K562 (cell line): ENCODE measurements around the gene RNU6-1. TPM values are rescaled to one million over a fixed set of nuclear protein-coding genes. Genes with fewer than 3 reads are reported as not detected.

Source experiments
- CREB5 ChIP-seq: fragments of 250-450 bp; sonication (Bioruptor Pico); IDR thresholded peaks from 2 replicates; pipeline ENCODE4 v1.5.0; 2020; ENCODE audit warnings: mild to moderate bottlenecking
- CREBBP ChIP-seq: IDR thresholded peaks from one replicate; pipeline ENCODE4 v1.6.1; 2012; ENCODE audit warnings: low read depth, mild to moderate bottlenecking, control low read depth, inconsistent platforms, low read length
- EWSR1 ChIP-seq: fragments of 450-650 bp; IDR thresholded peaks from 2 replicates; pipeline ENCODE4 v1.6.1; 2018; ENCODE audit warnings: borderline replicate concordance, mild to moderate bottlenecking, low read depth, moderate library complexity; ENCODE audit not compliant: partially characterized antibody
- EZH2 ChIP-seq: IDR thresholded peaks from 2 replicates; pipeline ENCODE4 v1.6.1; 2012; ENCODE audit warnings: low read depth, mild to moderate bottlenecking, inconsistent platforms, low read length, borderline replicate concordance
- GTF2E2 ChIP-seq: fragments of 200-800 bp; sonication (Bioruptor generic); IDR thresholded peaks from 2 replicates; pipeline ENCODE4 v1.6.1; 2016; ENCODE audit warnings: missing genetic modification characterization, missing compliant biosample characterization
- HDGF ChIP-seq: fragments of 450-650 bp; IDR thresholded peaks from 2 replicates; pipeline ENCODE4 v1.6.1; 2016
- MAZ ChIP-seq, 2 experiments: fragments of 450-650 bp in 1 of 2; sonication (generic) in 1 of 2; formaldehyde crosslinking; IDR thresholded peaks in 1 of 2; conservative IDR thresholded peaks in 1 of 2; 2 replicates each; pipeline versions ENCODE4 v1.4.0 to v1.5.0; 2020; ENCODE audit warnings: mild to moderate bottlenecking in 1 of 2, missing genetic modification reagents in 1 of 2
- MEF2D ChIP-seq: conservative IDR thresholded peaks from 2 replicates; pipeline ENCODE4 v1.6.1; 2016; ENCODE audit warnings: low read depth, missing genetic modification characterization, missing compliant biosample characterization
- PTRF ChIP-seq: fragments of 450-650 bp; IDR thresholded peaks from 2 replicates; pipeline ENCODE4 v1.6.1; 2016; ENCODE audit warnings: mild to moderate bottlenecking, missing genetic modification characterization, missing compliant biosample characterization
- RAD51 ChIP-seq: fragments of 450-650 bp; IDR thresholded peaks from 2 replicates; pipeline ENCODE4 v1.7.1; 2016; ENCODE audit warnings: low read depth, mild to moderate bottlenecking, borderline replicate concordance
- RCOR1 ChIP-seq, 2 experiments: IDR thresholded peaks; 2 replicates each; pipeline ENCODE4 v1.6.1; 2012; ENCODE audit warnings: low read depth in 2 of 2, low read length in 2 of 2, borderline replicate concordance in 1 of 2, improper control_type of control experiment in 1 of 2
- SMAD2 ChIP-seq: fragments of 150-350 bp; IDR thresholded peaks from 2 replicates; pipeline ENCODE4 v1.6.1; 2014; ENCODE audit warnings: low read depth, mild to moderate bottlenecking, low read length
- SREBF2 ChIP-seq: sonication (generic); formaldehyde crosslinking; IDR thresholded peaks from 2 replicates; pipeline ENCODE4 v1.4.0; 2020; ENCODE audit warnings: mild to moderate bottlenecking, missing genetic modification reagents
- SRSF7 ChIP-seq: fragments of 200-400 bp; formaldehyde crosslinking; optimal IDR thresholded peaks from 2 replicates; pipeline ENCODE3; 2017; ENCODE audit warnings: mild to moderate bottlenecking, low read depth, low read length
- TEAD2 ChIP-seq: fragments of 450-650 bp; IDR thresholded peaks from 2 replicates; pipeline ENCODE4 v1.6.1; 2016; ENCODE audit warnings: missing genetic modification characterization, control low read depth, missing compliant biosample characterization
- ZBTB43 ChIP-seq: sonication (generic); formaldehyde crosslinking; IDR thresholded peaks from 2 replicates; pipeline ENCODE4 v1.8.0; 2023; ENCODE audit warnings: mild to moderate bottlenecking, missing genetic modification reagents
- ZEB2 ChIP-seq: fragments of 450-650 bp; IDR thresholded peaks from 2 replicates; pipeline ENCODE4 v1.6.1; 2016
- ZKSCAN3 ChIP-seq: fragments of 250-450 bp; sonication (Bioruptor Pico); IDR thresholded peaks from 2 replicates; pipeline ENCODE4 v1.4.0; 2020
- ZNF140 ChIP-seq: fragments of 250-450 bp; sonication (Bioruptor Pico); IDR thresholded peaks from 2 replicates; pipeline ENCODE4 v1.8.0; 2021; ENCODE audit warnings: moderate library complexity, mild to moderate bottlenecking, inconsistent platforms
- ZNF217 ChIP-seq: sonication (generic); formaldehyde crosslinking; IDR thresholded peaks from 2 replicates; pipeline ENCODE4 v1.8.0; 2022; ENCODE audit warnings: mild to moderate bottlenecking, missing genetic modification reagents
- ZNF263 ChIP-seq: sonication (generic); formaldehyde crosslinking; IDR thresholded peaks from 2 replicates; pipeline ENCODE4 v1.8.0; 2022; ENCODE audit warnings: mild to moderate bottlenecking, missing genetic modification reagents, borderline replicate concordance
- ZNF431 ChIP-seq: sonication (generic); formaldehyde crosslinking; IDR thresholded peaks from 2 replicates; pipeline ENCODE4 v1.8.0; 2022; ENCODE audit warnings: mild to moderate bottlenecking, missing genetic modification reagents
- ZNF511 ChIP-seq: sonication (generic); formaldehyde crosslinking; IDR thresholded peaks from 2 replicates; pipeline ENCODE4 v1.8.0; 2022; ENCODE audit warnings: mild to moderate bottlenecking, missing genetic modification reagents
- ZNF586 ChIP-seq: fragments of 450-650 bp; formaldehyde crosslinking; conservative IDR thresholded peaks from 2 replicates; pipeline ENCODE4 v1.4.0; 2020; ENCODE audit warnings: mild to moderate bottlenecking, moderate library complexity
- ZNF695 ChIP-seq: fragments of 450-650 bp; formaldehyde crosslinking; IDR thresholded peaks from 2 replicates; pipeline ENCODE4 v1.4.0; 2020; ENCODE audit warnings: mild to moderate bottlenecking, moderate library complexity
- polyA plus RNA-seq, 8 experiments: library from polyadenylated mRNA; depleted of rRNA in 4 of 8; stranded (reverse) in 5 of 8; unstranded in 3 of 8; fragments of >200 nt; fragmentation: Nextera tagmentation in 2 of 8; fragmentation: Illumina TruSeq in 1 of 8; extraction: Ambion mirVana in 2 of 8; extraction: Trizol in 1 of 8; gene quantifications; 2 replicates each; pipeline versions ENCODE4 v1.2.1 to v1.2.3, GENCODE V29; 2011 to 2014; ENCODE audit warnings: inconsistent platforms in 1 of 8, missing spikeins in 1 of 8
- total RNA-seq, 7 experiments: library from RNA; depleted of rRNA in 6 of 7; stranded (reverse); fragments of >200 nt in 6 of 7; fragmentation: Illumina TruSeq in 2 of 7; extraction: Trizol in 2 of 7; gene quantifications; 2 replicates each; pipeline versions ENCODE4 v1.2.1 to v1.2.3, GENCODE V29; 2011 to 2021; ENCODE audit warnings: low replicate concordance in 1 of 7
- TF ChIP-seq, protein P1 (sequence below): fragments of 250-450 bp; sonication (Bioruptor Pico); IDR thresholded peaks from 2 replicates; pipeline ENCODE4 v1.4.0; 2020; ENCODE audit warnings: mild to moderate bottlenecking, moderate library complexity

The RNU6-1 gene
- total and polyA plus RNA-seq, 9 of the 15 experiments (the other 6 are each of a cell fraction or from before 2014, with no cell fraction given), result not detected

GRCh38 chr15:67863442-67863987, 23.7 kb upstream of the RNU6-1 start (continued):
- TF ChIP-seq RAD51 (no peak), ZBTB43 (CRISPR knock-in tag) (no peak), CREBBP (no peak), TEAD2 (tag) (no peak), ZNF217 (CRISPR knock-in tag) (no peak), ZNF140 (no peak), RCOR1 (IDR thresholded peaks at IDR 0.05; ENCODE audit: borderline replicate concordance in 1 of 2, low read depth in 2 of 2, low read length in 2 of 2) (no peak), ZEB2 (no peak), ZNF586 (CRISPR knock-in tag) (no peak), ZKSCAN3 (CRISPR knock-in tag) (no peak), CREB5 (CRISPR knock-in tag) (no peak), SRSF7 (no peak), ZNF431 (CRISPR knock-in tag) (peak; percentile 68; the same call in 1 of the 2 replicates), MEF2D (tag) (no peak), EWSR1 (no peak), PTRF (tag) (no peak), ZNF511 (CRISPR knock-in tag) (peak; percentile 82), MAZ (CRISPR knock-in tag; conservative IDR thresholded peaks at IDR 0.05 in 1 of 2, IDR thresholded peaks at IDR 0.05 in 1 of 2) (peak; percentile 44 to 80; a peak in 3 of 4 replicates), ZNF695 (no peak), SREBF2 (CRISPR knock-in tag) (no peak), SMAD2 (no peak), EZH2 (no peak), GTF2E2 (tag) (no peak), ZNF263 (CRISPR knock-in tag) (peak; percentile 50; the same call in 1 of the 2 replicates), HDGF (no peak)
- TF ChIP-seq, protein P1, sequence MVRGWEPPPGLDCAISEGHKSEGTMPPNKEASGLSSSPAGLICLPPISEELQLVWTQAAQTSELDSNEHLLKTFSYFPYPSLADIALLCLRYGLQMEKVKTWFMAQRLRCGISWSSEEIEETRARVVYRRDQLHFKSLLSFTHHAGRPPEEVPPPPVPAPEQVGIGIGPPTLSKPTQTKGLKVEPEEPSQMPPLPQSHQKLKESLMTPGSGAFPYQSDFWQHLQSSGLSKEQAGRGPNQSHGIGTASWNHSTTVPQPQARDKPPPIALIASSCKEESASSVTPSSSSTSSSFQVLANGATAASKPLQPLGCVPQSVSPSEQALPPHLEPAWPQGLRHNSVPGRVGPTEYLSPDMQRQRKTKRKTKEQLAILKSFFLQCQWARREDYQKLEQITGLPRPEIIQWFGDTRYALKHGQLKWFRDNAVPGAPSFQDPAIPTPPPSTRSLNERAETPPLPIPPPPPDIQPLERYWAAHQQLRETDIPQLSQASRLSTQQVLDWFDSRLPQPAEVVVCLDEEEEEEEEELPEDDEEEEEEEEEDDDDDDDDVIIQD (CRISPR knock-in tag), result no peak
